Stimulated activated naive CD4-positive, alpha-beta T cell treated with Interleukin-2 at 50 U/mL for 16 hours (primary cell): ENCODE measurements around the gene PRKCE.

Experiments
- DNase-seq: peaks from one replicate; lab custom pipeline; 2025; lab: John Stamatoyannopoulos, UW

Gene PRKCE

DNA sequence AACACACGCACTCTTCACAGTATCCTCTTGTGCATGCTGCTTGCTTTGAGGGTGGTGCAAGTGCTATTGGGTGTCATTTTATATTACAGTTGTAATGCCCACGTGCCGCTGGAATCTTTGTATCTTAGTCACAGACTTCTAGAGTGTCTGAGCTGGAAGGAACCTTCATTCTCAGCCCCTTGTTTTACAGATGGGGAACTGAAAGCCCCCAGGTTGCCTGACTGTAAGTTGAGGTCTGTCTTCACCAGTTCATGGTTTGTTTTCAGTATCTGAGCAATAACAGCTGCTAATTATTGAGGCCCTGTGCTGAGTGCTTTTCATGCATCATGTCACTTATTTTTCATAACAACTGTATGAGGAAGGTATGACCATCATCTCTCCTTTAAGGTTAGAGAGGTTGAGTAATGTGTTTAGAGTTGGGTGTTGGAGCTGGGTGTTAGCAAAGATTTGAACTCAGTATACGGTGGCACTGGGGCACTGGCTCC, 77.0 kb downstream of the PRKCE start:
- no peak for DNase-seq

GRCh38 chr2:45729753-45730512, 78.5 kb downstream of the PRKCE start:
- DNase-seq = no peak

DNA sequence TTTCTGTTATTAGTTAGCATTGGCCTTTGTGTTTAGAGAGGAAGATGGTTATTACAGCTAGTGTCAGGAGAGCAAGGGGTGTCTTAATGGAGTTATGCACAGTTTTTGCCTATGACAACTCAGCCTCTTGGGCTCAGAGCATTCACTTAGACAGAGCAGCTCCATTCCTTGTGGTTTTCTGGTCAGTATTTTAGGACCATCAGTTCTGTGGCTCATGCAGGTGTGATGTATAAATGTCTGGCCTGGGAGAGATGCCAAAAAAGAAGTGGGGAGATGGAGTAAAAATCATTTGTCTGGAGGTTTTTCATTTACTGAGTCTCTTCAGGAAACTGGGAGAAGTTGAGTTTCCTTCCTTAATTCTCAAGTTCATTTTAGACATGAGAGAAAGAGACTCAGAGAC, 79.7 kb downstream of the PRKCE start:
- DNase-seq = no peak

DNA sequence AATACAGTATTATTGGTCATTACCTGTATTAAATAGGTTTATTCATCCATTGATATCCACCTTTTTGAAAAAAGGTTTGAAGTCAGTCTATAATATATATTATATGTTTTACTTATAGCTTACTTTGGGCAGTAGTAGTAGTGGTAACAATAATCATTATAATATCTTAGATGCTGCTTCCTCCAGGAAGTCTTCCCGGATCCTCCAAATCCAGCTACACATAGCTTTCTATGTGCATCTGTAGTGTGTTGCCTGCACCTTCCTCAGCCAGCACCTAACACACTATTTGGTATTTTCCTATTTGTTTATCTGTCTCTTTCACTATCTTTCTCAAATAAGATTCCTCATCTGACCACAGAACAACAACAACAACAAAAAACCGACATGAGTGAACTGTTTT, 81.0 kb downstream of the PRKCE start:
- no peak for DNase-seq

DNA sequence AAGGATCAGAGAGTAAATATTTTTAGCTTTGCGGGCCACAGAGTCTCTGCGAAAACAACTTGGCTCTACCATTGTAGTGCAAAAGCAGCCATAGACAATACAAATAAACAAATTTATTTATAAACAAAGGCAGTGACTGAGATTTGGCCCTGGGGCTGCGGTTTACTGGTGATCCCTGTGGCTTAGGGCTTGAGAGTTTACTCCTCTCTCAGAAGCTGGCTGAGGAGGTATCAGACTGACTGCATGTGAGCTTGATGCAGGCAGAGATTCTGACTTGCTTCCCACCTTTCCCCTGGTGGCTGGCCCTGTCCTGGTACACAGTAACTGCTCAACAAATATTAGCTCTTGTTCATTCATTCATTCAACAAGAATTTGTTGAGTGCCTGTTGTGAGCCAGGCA, 81.5 kb downstream of the PRKCE start:
- no peak for DNase-seq

DNA sequence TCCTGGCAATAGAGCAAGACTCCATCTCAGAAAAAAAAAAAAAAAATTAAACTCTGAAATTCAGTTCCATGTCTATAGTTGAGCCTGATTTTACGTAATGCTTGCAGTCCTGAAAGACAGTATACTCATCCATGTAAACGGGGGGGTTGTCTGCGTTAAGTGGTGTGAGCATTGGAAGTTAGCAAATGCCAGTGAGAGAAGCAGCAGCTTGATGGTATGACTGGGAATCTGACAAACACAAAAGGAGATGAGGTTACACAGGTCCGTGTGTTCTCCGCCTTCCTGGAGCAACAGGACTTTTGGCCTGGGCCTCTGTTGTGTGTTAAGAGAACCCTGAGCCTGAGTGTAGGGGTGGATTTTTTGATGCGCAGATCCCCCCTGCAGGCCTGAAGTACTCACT, 82.9 kb downstream of the PRKCE start:
- DNase-seq = no peak

DNA sequence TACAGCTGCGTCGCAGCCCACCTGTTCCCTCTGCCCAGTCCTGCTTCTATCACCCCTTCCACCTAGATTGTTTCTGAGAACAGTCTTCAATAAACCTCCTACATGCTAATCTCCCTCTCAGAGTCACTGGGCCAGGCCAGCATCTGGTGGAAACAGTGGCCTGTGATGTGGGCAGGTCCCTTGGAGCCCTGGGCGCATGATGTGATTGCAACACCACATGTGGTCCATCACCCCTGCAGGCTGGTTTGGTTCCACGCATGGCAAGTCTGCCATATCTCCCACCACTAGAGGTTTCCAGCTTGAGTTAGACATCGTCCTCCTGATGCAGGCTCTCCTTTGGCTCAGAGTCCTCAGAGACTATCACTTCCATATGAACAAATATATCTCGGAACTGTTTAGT, 83.5 kb downstream of the PRKCE start:
- no peak for DNase-seq

- no peak for DNase-seq
These were observed 85.6 kb downstream of the PRKCE start for GRCh38 chr2:45736757-45737704.

DNA sequence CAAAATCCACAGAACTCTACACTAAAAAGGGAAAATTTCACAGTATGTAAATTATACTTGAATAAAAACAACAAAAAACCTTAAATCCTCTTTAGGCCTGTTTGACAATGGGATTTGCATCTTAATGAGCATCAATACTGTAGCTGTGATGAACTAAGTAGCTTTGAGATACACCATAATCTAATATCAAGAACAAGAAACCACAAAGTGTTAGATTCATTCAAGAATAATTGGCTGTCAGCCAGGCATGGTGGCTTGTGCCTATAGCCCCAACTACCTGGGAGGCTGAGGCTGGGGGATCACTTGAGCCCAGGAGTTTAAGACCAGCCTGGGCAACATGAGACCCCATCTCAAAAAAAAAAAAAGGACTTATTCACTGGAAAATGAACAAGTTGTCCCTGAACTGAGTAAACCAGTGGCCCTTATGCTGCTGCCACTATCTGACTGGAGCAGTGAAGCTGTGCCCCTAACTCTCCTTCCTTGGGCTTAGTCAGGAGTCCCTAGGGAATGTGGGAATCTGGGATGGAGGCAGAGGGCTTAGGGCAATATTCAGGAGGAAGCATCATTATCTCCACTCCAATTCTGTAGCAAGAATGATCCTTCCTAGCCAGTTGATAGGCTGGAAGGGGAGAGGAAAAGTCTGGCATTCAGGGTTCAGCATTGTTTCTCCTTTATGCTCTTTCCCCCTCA, 88.5 kb downstream of the PRKCE start:
- no peak for DNase-seq

DNA sequence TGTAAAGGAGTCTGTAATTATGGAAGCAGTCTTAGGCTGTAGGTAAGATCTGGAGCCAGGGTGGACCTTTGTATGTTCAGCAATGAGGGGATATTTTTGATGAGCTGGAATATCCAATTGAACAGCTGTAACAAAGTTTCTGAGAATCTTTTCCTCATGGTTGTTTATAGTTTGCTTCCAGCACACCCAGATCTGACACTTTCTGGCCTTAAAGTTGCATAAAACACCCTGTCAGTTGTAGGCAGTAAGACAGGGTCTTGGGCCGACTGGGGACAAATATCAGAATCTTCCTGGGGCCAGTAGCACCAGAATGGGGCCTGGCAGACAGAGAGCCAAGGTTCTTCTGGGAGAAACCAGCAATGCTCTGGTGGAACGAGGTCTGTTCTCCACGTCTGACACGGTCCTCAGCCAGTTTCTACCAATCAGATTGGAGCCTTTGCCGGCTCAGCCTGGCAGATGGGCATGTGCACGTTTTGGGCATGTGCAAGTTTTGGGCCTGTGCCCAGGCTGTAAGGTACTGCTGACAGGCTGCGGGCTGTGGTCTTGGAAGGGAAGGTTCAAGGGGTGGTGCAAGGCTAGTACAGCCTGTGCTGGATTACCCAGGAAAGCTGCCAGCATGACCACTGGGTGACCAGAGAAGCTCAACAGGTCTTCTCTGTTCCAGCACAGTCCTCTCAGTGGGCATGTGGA, 89.8 kb downstream of the PRKCE start:
- DNase-seq = no peak

DNA sequence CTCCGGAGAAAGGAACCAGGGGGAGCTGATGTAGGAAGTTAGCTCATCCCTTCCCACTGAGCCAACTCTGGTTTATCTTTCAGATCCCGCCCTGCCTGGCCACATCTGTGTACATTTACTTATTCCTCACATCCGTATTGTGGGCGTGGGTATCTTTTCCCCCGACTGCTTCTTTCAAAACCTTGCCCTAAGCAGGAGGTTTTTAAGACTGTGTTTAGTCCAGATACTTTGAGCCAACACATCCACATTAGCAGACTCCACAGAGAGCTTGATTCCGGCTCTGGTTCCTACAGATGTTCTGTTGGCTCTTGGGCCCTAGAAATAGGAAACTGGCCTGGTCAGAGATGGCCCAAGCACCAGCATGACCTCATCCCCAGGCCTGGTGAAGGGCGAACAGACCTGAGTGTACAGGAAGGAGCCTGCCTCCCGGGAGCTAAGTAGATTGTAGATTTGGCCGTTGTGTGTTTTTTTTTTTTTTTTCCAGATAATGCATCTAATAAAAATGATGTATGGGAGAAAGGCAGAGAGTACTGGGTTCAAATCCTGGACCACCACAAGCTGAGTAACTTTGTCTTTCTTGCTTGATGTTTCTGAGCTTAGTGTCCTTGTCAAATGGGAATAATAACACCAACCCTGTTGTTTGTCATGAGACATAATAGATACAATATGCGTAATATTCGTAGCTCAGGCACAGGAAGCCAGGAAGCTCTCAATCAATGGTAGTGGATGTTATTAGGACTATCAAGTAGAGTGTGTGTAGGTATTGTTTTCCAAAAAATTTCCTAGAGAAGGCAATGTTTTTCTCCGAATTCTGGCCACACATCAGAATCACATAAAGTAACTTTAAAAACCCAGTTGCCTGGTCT, 92.3 kb downstream of the PRKCE start:
- no peak for DNase-seq

- no peak for DNase-seq
These were observed 93.8 kb downstream of the PRKCE start for GRCh38 chr2:45745231-45745630.

GRCh38 chr2:45746888-45747287, 95.4 kb downstream of the PRKCE start:
- no peak for DNase-seq

GRCh38 chr2:45747363-45747762, 95.9 kb downstream of the PRKCE start:
- DNase-seq = no peak

- no peak for DNase-seq
These were observed 96.8 kb downstream of the PRKCE start for GRCh38 chr2:45748239-45748638.

GRCh38 chr2:45750001-45750400, 98.5 kb downstream of the PRKCE start:
- no peak for DNase-seq

- no peak for DNase-seq
These were observed 99.0 kb downstream of the PRKCE start for GRCh38 chr2:45750484-45750883.

DNA sequence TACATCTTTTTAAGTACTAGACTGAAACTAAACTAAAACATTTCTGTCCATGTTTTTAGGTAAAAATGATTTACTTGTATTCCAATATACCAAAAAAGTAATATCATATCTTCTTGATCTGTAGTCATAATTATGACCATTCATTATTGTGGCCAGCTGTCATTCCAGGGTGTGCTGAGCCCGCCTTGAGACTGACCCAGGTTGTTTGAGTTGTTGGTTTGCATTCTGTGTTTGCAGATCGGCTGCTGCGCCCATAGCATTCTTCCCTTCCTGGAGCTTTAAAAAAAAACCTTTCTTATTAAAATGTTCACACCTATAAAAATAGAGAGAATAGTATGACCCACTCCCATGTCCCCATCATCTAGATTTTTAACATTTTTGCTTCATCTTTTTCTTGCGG, 101.9 kb downstream of the PRKCE start:
- DNase-seq = no peak

GRCh38 chr2:45754131-45755010, 102.9 kb downstream of the PRKCE start:
- DNase-seq = no peak
